ENCODE measurements around the gene DCAF6.

The DCAF6 gene

DNA sequence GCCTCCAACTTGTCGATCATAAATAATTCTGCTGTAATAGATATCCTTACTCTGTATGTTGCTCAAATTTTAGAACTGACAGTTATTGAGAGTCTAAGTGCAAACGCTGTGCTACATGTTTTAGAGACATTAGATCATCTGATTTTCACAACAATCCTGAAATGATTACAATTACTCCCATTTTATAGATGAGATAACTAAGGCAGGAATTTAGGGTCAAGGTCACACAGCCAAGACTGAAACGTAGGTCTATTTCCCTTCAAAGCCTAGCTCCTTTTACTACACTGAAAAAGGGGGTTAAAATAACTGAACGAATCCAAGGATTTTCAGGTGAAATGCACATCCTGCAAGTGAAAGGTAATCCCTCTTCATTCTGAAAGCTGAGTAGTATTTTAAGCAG is 2.7 kb upstream of the DCAF6 start:
- Histone ChIP-seq H3K4me1 (ENCODE audit: control insufficient read depth in 1 of 2, insufficient read depth in 1 of 2, low read depth in 1 of 2, low read length in 1 of 2) (peaks cover 31 to 37% of the 10 kb centered on the region in 2 experiments), H3K36me3 (no peaks in the 10 kb centered on the region), H3K4me3 (ENCODE audit: low read depth in 1 of 2, low read length in 1 of 2) (no peak overlapping the region), H3K9me3 (no peaks in the 10 kb centered on the region), H3K27ac (no peak overlapping the region), H3K27me3 (no peaks in the 10 kb centered on the region)
- TF ChIP-seq, protein P1, sequence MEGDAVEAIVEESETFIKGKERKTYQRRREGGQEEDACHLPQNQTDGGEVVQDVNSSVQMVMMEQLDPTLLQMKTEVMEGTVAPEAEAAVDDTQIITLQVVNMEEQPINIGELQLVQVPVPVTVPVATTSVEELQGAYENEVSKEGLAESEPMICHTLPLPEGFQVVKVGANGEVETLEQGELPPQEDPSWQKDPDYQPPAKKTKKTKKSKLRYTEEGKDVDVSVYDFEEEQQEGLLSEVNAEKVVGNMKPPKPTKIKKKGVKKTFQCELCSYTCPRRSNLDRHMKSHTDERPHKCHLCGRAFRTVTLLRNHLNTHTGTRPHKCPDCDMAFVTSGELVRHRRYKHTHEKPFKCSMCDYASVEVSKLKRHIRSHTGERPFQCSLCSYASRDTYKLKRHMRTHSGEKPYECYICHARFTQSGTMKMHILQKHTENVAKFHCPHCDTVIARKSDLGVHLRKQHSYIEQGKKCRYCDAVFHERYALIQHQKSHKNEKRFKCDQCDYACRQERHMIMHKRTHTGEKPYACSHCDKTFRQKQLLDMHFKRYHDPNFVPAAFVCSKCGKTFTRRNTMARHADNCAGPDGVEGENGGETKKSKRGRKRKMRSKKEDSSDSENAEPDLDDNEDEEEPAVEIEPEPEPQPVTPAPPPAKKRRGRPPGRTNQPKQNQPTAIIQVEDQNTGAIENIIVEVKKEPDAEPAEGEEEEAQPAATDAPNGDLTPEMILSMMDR (IDR thresholded peaks at IDR 0.05): no peak

DNA sequence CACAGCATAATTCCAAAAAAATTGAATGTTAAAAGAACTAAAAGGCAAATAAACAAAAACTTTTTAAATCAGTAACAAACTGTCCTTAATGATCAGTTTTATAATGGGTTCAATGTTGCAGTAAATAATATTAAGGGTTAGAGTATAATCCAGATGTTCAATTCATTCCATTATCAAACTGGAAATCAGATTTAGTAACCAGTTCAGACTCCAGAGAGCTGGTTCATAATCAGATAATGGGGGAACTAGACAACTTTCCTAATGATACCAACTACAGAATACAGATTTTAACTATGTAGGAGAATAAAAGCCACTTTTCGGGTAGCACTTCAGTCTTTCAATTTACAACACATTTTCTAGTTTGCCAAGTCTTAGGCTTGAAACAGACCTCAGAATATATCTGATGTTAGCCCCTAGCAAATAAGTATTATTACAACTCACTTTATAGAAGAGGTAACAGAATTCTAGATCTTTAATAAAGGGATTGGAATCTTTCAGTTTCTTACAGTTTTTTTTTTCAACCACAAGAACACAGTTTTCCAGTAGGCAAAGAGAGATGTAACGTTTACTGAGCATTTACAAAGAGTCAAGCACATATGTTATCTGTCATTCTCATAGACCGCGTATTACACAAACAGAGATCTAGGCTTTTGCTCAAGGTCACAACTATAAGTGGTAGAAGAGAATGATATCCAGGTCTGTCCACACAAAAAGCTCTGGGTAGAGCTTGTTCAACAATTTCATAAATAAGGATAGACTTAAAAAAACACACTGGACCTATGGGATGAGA is 1.9 kb upstream of the DCAF6 start:
- H3K9me3 ChIP-seq: no peaks in the 10 kb centered on the region
- H3K27me3 ChIP-seq: no peaks in the 10 kb centered on the region
- no peaks in the 10 kb centered on the region for H3K36me3 ChIP-seq
- TF ChIP-seq, protein P1 (IDR thresholded peaks at IDR 0.05): no peak
- H3K4me3 ChIP-seq (ENCODE audit: low read depth in 1 of 2, low read length in 1 of 2): peak overlapping the region; percentile 92 to 96
- H3K27ac ChIP-seq: peak overlapping the region; percentile 95
- H3K4me1 ChIP-seq (ENCODE audit: control insufficient read depth in 1 of 2, insufficient read depth in 1 of 2, low read depth in 1 of 2, low read length in 1 of 2): peaks cover 31 to 37% of the 10 kb centered on the region in 2 experiments

DNA sequence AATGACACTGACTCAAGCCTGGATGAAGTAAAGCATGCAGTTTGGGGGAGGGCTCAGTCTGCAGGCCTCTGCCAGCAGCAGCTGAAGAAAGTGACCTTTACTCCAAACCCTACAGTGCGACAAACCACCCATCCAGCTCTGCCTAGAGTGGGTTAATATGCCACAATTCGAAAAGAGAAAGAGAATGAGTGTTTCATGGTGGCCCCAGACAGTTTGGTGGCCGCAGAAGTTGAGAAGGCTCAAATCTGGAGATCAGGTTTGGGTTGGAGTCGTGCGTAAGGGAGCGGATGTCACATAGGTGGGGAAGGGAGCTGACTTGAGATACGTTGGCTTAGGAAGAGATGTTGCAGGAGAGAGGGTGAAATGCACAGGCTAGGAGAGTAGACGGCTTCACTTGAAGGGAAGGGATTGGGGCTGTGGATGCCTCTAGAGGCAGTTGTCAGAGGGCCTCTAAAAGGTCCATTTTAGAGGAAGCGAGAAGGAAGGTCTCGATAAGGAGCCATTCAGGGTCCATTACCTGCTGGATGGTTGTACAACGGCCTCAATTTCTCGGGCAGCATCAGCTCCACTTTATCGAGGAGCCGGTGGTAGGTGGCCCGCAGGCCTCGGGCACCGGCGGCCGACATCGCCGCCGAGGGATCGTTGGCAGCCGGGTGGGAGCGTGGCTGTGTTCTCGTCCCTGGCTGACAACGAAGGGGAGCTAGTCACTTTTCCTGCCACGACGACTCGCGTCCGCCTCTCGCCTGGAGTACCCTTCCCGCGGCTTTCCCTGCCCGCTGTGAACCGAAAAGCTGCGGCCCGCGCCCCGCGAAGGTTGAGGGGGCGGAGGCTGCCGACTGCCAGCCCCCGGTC is 1.0 kb upstream of the DCAF6 start:
- Histone ChIP-seq H3K27me3 (no peaks in the 10 kb centered on the region), H3K36me3 (no peaks in the 10 kb centered on the region), H3K27ac (peak overlapping the region; percentile 95), H3K4me3 (ENCODE audit: low read depth in 1 of 2, low read length in 1 of 2) (peak overlapping the region; percentile 92 to 96), H3K4me1 (ENCODE audit: control insufficient read depth in 1 of 2, insufficient read depth in 1 of 2, low read depth in 1 of 2, low read length in 1 of 2) (peaks cover 31 to 37% of the 10 kb centered on the region in 2 experiments), H3K9me3 (no peaks in the 10 kb centered on the region)
- TF ChIP-seq, protein P1 (IDR thresholded peaks at IDR 0.05): no peak

DNA sequence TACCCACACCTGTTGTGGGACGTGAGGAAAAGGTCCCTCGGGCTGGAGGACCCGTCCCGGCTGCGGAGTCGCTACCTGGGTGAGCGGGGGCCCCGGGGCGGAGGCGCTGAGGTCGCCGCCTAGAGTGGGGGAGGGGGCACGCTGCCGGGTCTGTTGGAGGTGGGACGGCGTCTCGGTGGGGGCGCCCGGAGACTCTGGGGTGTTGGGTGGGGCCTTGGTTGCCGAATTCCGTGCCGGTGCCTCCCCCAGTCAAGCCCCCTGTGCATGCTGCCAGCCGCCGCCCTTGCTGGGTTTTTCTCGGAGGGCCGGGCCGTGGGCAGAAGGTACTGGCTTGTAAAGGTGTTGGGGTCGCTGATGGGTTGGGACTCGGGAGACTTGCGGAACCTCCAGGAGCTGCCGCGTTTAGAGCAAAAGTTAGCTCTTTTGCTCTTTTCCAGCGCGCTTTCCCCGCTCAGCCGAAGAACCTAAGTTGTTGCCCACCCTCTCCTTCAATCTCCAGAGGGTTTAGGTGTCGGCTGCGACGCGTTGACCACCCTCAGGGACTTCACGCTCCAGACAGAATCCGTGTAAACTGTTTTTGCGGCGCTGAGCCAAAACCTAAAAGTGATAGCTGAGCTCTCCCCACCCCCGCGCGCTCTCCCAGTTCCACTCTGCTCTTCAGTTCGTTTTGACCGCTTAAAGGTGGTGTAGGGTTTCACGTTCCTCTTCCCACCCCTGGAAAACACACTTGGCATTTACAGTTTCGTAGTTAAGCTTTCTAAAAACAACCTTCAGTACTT is 636 bp downstream of the DCAF6 start, which contains the start of gene MPC2:
TSS of gene MPC2 (minus strand) at position 143 of the 779 bp plus-strand sequence. CDS start 1,231 bp downstream, outside the sequence.
- peaks cover 31 to 37% of the 10 kb centered on the region in 2 experiments for H3K4me1 ChIP-seq (ENCODE audit: control insufficient read depth in 1 of 2, insufficient read depth in 1 of 2, low read depth in 1 of 2, low read length in 1 of 2)
- H3K27me3 ChIP-seq: no peaks in the 10 kb centered on the region
- no peaks in the 10 kb centered on the region for H3K36me3 ChIP-seq
- TF ChIP-seq, protein P1 (IDR thresholded peaks at IDR 0.05): no peak
- H3K9me3 ChIP-seq: no peaks in the 10 kb centered on the region
- peak within 1 kb of the TSS; percentile 95 for H3K27ac ChIP-seq
- peak within 1 kb of the TSS; percentile 92 to 96 for H3K4me3 ChIP-seq (ENCODE audit: low read depth in 1 of 2, low read length in 1 of 2)

DNA sequence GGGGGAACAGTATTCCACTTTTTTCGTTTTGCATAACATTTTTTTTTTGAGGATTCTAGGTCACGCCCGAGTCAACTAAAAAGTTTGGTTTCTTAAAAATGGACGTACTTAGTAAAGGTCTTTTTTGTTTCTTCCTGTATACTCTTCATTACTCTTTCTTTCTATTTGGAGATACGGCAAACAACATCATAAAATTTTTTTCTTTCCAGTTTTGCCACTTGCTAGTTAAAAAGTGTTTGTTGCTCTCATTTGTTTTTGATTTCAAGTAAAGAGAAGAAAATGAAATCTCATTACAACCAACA is 1.2 kb downstream of the DCAF6 start:
- TF ChIP-seq, protein P1 (IDR thresholded peaks at IDR 0.05): no peak
- Histone ChIP-seq H3K27ac (peak overlapping the region; percentile 95), H3K4me3 (ENCODE audit: low read depth in 1 of 2, low read length in 1 of 2) (peak overlapping the region; percentile 92 to 96), H3K36me3 (no peaks in the 10 kb centered on the region), H3K27me3 (no peaks in the 10 kb centered on the region), H3K9me3 (no peaks in the 10 kb centered on the region), H3K4me1 (ENCODE audit: control insufficient read depth in 1 of 2, insufficient read depth in 1 of 2, low read depth in 1 of 2, low read length in 1 of 2) (peaks cover 31 to 37% of the 10 kb centered on the region in 2 experiments)

Data from neutrophil (primary cell).